Activated T-helper 1 cell treated with anti-CD3 and anti-CD28 coated beads, Interleukin-12 subunit alpha, Interleukin-12 subunit beta, Interleukin-2, Interleukin-4 antibody, amounts not matched to agents 30 ng/mL and 10 ng/mL and 1 ng/mL, durations not matched to agents 14 hours and 24 hours and 36 hours (primary cell): ENCODE results near the gene ESYT3. TPM values are rescaled to one million over a fixed set of nuclear protein-coding genes. Genes with fewer than 3 reads are reported as not detected.

ENCODE experiments used
- DNase-seq: peaks from one replicate; pipeline ENCODE4 v3.0.0; 2021; ENCODE audit warnings: low spot score
- H3K27ac Mint-ChIP-seq: one replicate; pipeline ENCODE4 v1.8.0; 2021; ENCODE audit warnings: mild to moderate bottlenecking, mixed read lengths
- H3K27me3 Mint-ChIP-seq: one replicate; pipeline ENCODE4 v1.8.0; 2022; ENCODE audit warnings: mild to moderate bottlenecking, moderate library complexity, mixed read lengths; ENCODE audit not compliant: insufficient read depth
- H3K36me3 Mint-ChIP-seq: one replicate; pipeline ENCODE4 v1.8.0; 2021; ENCODE audit warnings: low read depth, mixed read lengths
- H3K4me1 Mint-ChIP-seq: one replicate; pipeline ENCODE4 v1.8.0; 2021; ENCODE audit warnings: low read depth, mixed read lengths
- H3K4me3 Mint-ChIP-seq: one replicate; pipeline ENCODE4 v1.8.0; 2021; ENCODE audit warnings: mild to moderate bottlenecking, moderate library complexity, mixed read lengths
- H3K9me3 Mint-ChIP-seq: one replicate; pipeline ENCODE4 v1.8.0; 2021; ENCODE audit warnings: mixed read lengths
- intact Hi-C: fragments of 100-400 bp; cut with micrococcal nuclease; formaldehyde crosslinking; loops from one replicate; pipeline ENCODE4 v1.15.1; 2024
- total RNA-seq: library from RNA; stranded (reverse); gene quantifications from 2 replicates; pipeline ENCODE4 v1.2.3, GENCODE V29; 2022

ESYT3 gene
- total RNA-seq: 0.34 and 0.44 TPM in 2 replicates

- peaks cover 5% of the 10 kb centered on the region for H3K4me1 Mint-ChIP-seq
These were observed at the start of gene ESYT3 for GRCh38 chr3:138434276-138434874. TSS of gene ESYT3 (plus strand) at chr3:138434616. CDS start at chr3:138434799, 183 bp downstream.

GRCh38 chr3:138384976-138385375 lies 49.4 kb upstream of the ESYT3 start:
- no peak overlapping the region for H3K4me3 Mint-ChIP-seq
- H3K27me3 Mint-ChIP-seq: no peaks in the 10 kb centered on the region
- H3K27ac Mint-ChIP-seq: no peak overlapping the region
- no peaks in the 10 kb centered on the region for H3K9me3 Mint-ChIP-seq
- H3K4me1 Mint-ChIP-seq: no peaks in the 10 kb centered on the region
- DNase-seq: no peak
- H3K36me3 Mint-ChIP-seq: no peaks in the 10 kb centered on the region
- intact Hi-C loops: no loop called here

More at GRCh38 chr3:138434276-138434874, at the start of gene ESYT3:
- DNase-seq: peak; percentile 60
- Mint-ChIP-seq H3K27ac (no peak within 1 kb of the TSS), H3K36me3 (no peaks in the 10 kb centered on the region), H3K4me3 (peak within 1 kb of the TSS; percentile 73), H3K27me3 (peaks cover 60% of the 10 kb centered on the region), H3K9me3 (no peaks in the 10 kb centered on the region)
- intact Hi-C loops: loop anchor here (5.0 kb wide), 1 partner anchor 247 kb away; the partner anchor contains the start of gene ARMC8

GRCh38 chr3:138389144-138389601 lies 45.2 kb upstream of the ESYT3 start:
- H3K27me3 Mint-ChIP-seq: peaks cover 5% of the 10 kb centered on the region
- no peak overlapping the region for H3K27ac Mint-ChIP-seq
- no peaks in the 10 kb centered on the region for H3K9me3 Mint-ChIP-seq
- no peaks in the 10 kb centered on the region for H3K4me1 Mint-ChIP-seq
- H3K36me3 Mint-ChIP-seq: no peaks in the 10 kb centered on the region
- no peak overlapping the region for H3K4me3 Mint-ChIP-seq
- intact Hi-C loops: no loop called here
- DNase-seq: no peak

- DNase-seq: no peak
- Mint-ChIP-seq H3K36me3 (no peaks in the 10 kb centered on the region), H3K4me1 (no peaks in the 10 kb centered on the region), H3K4me3 (no peak overlapping the region), H3K9me3 (no peaks in the 10 kb centered on the region), H3K27me3 (peaks cover 7% of the 10 kb centered on the region), H3K27ac (no peak overlapping the region)
- intact Hi-C loops: no loop called here
These were observed 44.4 kb upstream of the ESYT3 start for GRCh38 chr3:138389841-138390581.

GRCh38 chr3:138390582-138390932 lies 43.9 kb upstream of the ESYT3 start:
- intact Hi-C loops: no loop called here
- Mint-ChIP-seq H3K4me3 (no peak overlapping the region), H3K4me1 (no peaks in the 10 kb centered on the region), H3K9me3 (no peaks in the 10 kb centered on the region), H3K36me3 (no peaks in the 10 kb centered on the region), H3K27me3 (peaks cover 8% of the 10 kb centered on the region), H3K27ac (no peak overlapping the region)
- DNase-seq: no peak

- Mint-ChIP-seq H3K36me3 (no peaks in the 10 kb centered on the region), H3K9me3 (no peaks in the 10 kb centered on the region), H3K4me3 (no peak overlapping the region), H3K27me3 (peaks cover 8% of the 10 kb centered on the region), H3K4me1 (no peaks in the 10 kb centered on the region), H3K27ac (no peak overlapping the region)
- intact Hi-C loops: no loop called here
- DNase-seq: no peak
These were observed 40.3 kb upstream of the ESYT3 start for GRCh38 chr3:138394156-138394555.

DNA sequence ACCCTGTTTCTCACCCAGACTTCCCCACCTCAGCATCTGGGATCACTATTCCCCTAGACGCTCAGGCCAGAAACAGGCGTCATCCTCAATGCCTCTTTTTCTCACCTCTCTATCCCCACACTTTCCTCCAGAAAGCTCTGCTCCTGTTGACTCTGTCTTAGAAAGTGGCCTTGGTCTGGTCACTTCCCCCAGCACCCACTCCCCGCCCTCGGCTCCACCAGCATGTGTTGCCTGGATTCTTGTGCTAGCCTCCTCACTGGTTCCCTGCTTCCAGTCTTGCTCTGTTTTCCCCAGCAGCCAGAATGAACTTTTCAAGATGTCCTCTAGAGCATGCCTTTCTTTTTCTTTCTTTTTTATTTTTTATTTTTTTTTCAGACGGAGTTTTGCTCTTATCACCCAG lies 39.7 kb upstream of the ESYT3 start:
- intact Hi-C loops: no loop called here
- no peak for DNase-seq
- Mint-ChIP-seq H3K36me3 (no peaks in the 10 kb centered on the region), H3K9me3 (no peaks in the 10 kb centered on the region), H3K4me1 (no peaks in the 10 kb centered on the region), H3K4me3 (no peak overlapping the region), H3K27ac (no peak overlapping the region), H3K27me3 (peaks cover 8% of the 10 kb centered on the region)

DNA sequence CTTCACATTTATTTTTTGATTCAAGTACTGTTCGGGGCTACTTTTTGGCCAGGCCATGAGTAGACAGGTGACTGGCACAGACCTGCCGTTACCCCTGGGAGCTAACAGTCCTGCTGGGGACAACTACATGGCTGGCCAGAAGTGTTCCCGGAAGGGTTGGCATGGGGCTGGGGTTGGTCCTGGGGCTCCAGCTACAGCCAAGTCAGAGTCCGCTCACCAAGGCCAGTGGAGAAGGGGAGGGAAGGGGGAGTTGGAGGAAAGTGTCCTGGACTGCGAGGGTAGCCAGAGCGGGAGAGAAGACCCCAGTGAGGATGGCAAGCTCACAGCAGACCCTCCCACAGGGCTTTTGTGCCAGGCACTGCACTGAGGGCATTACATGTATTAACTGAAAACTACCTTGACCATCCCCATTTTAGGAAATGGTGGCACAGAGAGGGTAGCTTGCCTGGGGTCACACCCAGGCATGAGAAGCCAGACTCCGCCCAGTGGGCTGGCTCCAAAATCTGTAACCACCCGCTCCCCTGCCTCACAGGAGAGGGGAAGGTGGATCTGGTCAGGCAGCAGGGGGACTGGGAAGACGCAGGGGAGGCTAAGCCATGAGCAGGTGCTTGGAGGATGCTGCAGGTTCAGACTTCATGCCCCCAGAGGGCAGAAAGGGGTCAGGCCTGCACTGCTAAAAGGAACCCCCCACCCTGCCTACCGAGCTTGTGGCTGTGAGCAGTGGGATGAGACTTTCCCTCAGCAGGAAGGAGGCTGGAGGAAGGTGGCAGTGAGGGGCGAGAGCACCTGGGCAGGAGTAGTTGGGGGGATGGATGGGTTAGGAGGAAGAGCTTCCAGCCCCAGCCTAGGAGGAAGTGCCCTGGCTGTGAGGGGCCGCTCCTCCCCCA lies 38.3 kb upstream of the ESYT3 start:
- no peak for DNase-seq
- Mint-ChIP-seq H3K4me3 (no peak overlapping the region), H3K9me3 (no peaks in the 10 kb centered on the region), H3K27me3 (peaks cover 6% of the 10 kb centered on the region), H3K36me3 (no peaks in the 10 kb centered on the region), H3K4me1 (no peaks in the 10 kb centered on the region), H3K27ac (no peak overlapping the region)
- intact Hi-C loops: no loop called here

DNA sequence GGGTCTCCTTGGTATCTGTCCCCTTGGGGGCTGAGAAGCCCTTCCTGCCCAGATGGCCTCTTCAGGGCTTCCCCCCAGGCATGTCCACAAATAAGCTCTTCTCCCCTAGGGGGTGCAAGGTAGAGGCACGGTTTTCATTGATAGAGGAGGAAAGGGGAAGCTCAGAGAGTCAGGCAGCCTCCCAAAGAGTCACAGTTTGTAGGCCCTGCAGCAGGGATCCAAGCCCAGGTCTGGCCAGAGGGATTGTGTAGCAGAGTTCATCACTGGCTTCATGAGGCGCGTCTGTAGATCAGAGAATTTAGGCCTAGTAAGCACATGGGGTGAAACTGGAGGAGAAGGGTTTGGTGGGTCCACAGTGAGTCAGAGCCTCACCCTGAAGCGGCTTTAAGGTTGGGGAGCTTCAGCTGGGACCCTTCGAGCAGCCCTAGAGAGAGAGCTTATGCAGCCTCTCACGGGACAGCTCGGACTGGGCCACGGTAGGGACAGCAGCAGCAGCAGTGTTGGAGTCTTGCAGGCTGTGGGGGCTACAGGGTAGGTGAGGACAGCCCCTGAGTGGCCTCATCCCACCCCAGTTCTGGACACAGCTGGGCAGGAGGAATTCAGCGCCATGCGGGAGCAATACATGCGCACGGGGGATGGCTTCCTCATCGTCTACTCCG lies 37.5 kb upstream of the ESYT3 start:
- no peaks in the 10 kb centered on the region for H3K36me3 Mint-ChIP-seq
- no peak for DNase-seq
- H3K4me3 Mint-ChIP-seq: no peak overlapping the region
- intact Hi-C loops: no loop called here
- no peak overlapping the region for H3K27ac Mint-ChIP-seq
- no peaks in the 10 kb centered on the region for H3K9me3 Mint-ChIP-seq
- H3K4me1 Mint-ChIP-seq: no peaks in the 10 kb centered on the region
- peaks cover 3% of the 10 kb centered on the region for H3K27me3 Mint-ChIP-seq

- no peak overlapping the region for H3K4me3 Mint-ChIP-seq
These were observed 36.4 kb upstream of the ESYT3 start for GRCh38 chr3:138397983-138398382.

GRCh38 chr3:138398791-138399575 lies 35.4 kb upstream of the ESYT3 start:
- DNase-seq: no peak
- Mint-ChIP-seq H3K9me3 (no peaks in the 10 kb centered on the region), H3K4me1 (no peaks in the 10 kb centered on the region), H3K27me3 (peaks cover 3% of the 10 kb centered on the region), H3K4me3 (no peak overlapping the region), H3K27ac (no peak overlapping the region), H3K36me3 (no peaks in the 10 kb centered on the region)
- intact Hi-C loops: no loop called here

More at GRCh38 chr3:138397983-138398382, 36.4 kb upstream of the ESYT3 start:
- intact Hi-C loops: no loop called here
- Mint-ChIP-seq H3K4me1 (no peaks in the 10 kb centered on the region), H3K27me3 (peaks cover 3% of the 10 kb centered on the region), H3K27ac (no peak overlapping the region), H3K36me3 (no peaks in the 10 kb centered on the region), H3K9me3 (no peaks in the 10 kb centered on the region)
- no peak for DNase-seq

DNA sequence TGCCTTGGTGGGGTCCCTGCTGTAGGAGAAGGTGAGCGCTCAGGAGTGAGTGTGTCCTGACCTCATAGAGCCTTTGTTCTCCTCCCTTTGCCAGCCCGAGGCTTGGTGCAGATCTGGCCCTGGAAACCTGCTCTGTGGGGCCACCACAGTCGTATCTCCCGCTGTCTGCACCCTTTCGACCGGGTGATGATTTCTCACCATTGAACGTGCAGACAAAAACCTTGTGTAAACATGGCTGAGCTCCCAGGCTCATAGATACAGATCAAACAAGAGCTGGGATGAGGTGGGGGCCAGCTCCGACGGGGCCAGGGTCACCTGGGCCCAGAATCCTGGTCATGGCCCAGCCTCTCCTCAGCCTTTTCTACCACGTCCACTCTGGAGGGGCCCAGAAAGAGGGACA lies 34.6 kb upstream of the ESYT3 start:
- no peak overlapping the region for H3K27ac Mint-ChIP-seq
- no peaks in the 10 kb centered on the region for H3K9me3 Mint-ChIP-seq
- no peak overlapping the region for H3K4me3 Mint-ChIP-seq
- no peaks in the 10 kb centered on the region for H3K36me3 Mint-ChIP-seq
- intact Hi-C loops: no loop called here
- peaks cover 2% of the 10 kb centered on the region for H3K27me3 Mint-ChIP-seq
- no peak for DNase-seq
- no peaks in the 10 kb centered on the region for H3K4me1 Mint-ChIP-seq
